ENCODE data around the gene WNK4. TPM values are rescaled to one million over a fixed set of nuclear protein-coding genes. Genes with fewer than 3 reads are reported as not detected.

The WNK4 gene
- total RNA-seq, 4 donors from 2014 or later = 0.50 to 3.9 (median 1.4) TPM

DNA sequence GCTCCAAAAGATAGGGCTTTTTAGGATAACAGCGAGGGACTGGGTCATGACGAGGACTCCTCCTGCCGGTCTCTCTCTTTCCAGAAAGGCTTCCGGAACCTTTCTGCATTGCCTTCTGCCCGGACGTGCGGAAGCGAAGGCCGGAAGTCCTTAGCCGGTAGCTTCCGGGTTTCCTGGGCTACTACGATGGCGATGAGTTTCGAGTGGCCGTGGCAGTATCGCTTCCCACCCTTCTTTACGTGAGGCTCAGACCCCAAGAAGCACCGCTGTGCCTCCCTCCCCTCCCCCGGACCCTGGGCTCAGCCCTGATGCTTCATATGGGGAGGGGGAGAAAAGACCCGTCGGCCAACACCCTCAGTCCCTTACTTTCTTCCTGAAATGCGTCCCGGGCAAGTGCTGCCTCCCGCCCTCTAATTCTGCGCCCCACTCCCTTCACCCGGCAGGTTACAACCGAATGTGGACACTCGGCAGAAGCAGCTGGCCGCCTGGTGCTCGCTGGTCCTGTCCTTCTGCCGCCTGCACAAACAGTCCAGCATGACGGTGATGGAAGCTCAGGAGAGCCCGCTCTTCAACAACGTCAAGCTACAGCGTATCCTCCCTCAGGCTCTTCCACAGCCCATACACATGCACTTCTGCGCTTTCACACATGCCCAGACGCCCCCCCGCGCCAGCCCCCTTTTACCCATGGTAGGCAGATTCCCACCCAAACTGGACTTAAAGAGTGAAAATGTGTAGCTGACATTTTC, 6.9 kb upstream of the WNK4 start, which contains the start of gene VPS25:
Gene VPS25 (plus strand): TSS at position 160 of the 746 bp plus-strand sequence. CDS start 27 bp downstream, at position 187.
- TF ChIP-seq, protein P1, sequence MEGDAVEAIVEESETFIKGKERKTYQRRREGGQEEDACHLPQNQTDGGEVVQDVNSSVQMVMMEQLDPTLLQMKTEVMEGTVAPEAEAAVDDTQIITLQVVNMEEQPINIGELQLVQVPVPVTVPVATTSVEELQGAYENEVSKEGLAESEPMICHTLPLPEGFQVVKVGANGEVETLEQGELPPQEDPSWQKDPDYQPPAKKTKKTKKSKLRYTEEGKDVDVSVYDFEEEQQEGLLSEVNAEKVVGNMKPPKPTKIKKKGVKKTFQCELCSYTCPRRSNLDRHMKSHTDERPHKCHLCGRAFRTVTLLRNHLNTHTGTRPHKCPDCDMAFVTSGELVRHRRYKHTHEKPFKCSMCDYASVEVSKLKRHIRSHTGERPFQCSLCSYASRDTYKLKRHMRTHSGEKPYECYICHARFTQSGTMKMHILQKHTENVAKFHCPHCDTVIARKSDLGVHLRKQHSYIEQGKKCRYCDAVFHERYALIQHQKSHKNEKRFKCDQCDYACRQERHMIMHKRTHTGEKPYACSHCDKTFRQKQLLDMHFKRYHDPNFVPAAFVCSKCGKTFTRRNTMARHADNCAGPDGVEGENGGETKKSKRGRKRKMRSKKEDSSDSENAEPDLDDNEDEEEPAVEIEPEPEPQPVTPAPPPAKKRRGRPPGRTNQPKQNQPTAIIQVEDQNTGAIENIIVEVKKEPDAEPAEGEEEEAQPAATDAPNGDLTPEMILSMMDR (IDR thresholded peaks at IDR 0.05) = no peak
- ATAC-seq (ENCODE audit: low FRiP score) = peak; percentile 90
- no peak for DNase-seq (ENCODE audit: low spot score)

DNA sequence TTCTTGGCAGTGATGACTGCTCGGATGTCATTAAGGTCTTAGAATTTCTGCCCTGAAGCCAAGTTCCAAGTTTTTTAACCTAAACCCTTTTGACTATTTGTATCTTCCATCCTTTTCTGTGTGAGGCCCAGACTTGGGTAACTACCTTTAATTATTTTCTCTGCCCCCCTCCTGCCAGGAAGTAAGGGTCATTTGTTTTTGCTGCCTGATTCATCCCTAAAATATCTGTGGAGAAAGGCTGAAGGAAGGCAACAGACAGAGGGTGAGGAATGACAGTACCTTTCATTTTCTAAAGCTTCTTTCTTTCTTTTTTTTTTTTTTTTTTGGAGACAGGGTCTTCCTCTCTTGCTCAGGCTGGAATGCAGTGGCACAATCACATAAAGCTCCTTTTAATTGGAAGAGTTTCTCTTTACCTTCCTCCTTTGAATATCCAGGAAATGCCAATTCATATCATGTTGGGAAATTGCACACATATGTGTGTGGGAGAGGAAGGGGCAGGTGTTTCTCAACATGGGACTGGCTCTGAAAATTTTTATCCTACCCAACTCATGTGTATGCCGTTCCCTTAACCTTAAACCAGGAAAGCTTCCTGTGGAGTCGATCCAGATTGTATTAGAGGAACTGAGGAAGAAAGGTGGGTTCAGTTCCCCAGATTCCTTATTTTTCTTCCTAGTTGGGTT, 6.2 kb upstream of the WNK4 start:
- no peak for ATAC-seq (ENCODE audit: low FRiP score)
- TF ChIP-seq, protein P1 (IDR thresholded peaks at IDR 0.05) = no peak
- no peak for DNase-seq (ENCODE audit: low spot score)

DNA sequence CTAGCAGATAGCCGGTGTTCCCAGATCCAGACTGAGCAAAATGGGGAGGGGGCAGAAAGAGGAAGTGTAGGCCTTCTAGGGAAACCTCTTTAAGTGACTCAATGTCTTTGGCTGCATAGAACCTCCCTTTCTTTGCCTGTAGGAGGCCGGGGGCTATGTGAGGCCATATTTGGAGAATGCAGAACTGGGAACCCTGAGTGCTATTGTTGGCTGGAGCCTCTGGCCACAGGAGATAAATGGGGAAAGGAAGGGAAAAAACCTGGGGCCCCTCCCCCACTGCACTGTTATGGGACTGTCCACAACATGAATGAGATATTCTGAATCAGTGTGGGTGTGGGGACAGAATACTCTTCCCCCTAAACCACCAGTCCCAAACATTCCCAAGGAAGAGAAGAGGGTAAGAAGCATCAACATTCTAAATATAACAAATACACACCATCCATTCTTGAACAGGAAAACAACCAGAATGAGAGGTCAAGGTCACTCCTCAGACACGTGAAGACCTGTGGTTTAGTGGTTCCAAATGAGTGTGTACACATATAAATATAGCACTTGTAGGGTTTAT, 4.8 kb upstream of the WNK4 start:
- no peak for ATAC-seq (ENCODE audit: low FRiP score)
- TF ChIP-seq, protein P1 (IDR thresholded peaks at IDR 0.05) = no peak
- no peak for DNase-seq (ENCODE audit: low spot score)

DNA sequence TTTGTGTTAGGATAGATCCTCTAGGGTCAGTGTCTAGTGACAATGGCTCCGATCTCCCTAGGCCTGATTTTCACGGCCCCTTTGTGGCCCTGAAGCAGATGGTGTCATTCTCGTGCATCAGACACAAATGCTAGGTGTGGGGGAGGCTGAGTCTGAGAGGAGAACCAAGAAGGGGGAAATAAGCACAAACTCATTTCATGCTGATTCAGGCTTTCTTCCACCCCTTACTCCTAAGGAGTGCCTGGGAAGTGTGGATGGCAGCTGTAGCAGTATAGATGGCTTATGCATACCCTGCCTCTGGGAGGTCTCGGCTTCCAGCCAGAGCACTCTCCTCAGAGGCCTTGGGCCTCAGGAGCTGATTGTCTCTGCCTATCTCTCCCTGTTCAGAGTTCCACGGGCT, 1.8 kb upstream of the WNK4 start:
- DNase-seq (ENCODE audit: low spot score) (no peak), ATAC-seq (ENCODE audit: low FRiP score) (no peak)
- TF ChIP-seq, protein P1 (IDR thresholded peaks at IDR 0.05) = no peak

DNA sequence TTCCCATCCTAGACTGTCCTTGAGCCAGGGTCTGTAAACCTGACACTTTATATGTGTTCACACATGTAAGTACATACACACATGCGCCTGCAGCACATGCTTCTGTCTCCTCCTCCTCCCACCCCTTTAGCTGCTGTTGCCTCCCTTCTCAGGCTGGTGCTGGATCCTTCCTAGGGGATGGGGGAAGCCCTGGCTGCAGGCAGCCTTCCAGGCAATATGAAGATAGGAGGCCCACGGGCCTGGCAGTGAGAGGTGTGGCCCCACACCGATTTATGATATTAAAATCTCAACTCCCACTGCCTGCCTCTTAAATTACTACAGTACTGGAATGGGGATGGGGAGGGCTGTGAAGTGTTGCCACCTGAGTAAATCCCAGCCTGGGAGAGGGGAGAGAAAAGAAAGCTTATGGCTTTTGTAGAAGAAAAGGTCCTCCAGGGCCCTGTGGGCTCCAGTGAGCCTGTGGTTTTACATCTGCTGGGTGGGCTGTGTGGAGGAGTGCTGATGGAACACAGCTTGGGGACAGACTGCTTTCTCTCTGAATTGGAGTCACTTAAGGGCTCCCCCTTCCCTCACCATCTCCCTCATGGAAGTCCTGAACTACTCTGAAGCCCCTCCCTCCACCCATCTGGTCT, 990 bp upstream of the WNK4 start:
- no peak for ATAC-seq (ENCODE audit: low FRiP score)
- no peak for DNase-seq (ENCODE audit: low spot score)
- TF ChIP-seq, protein P1 (IDR thresholded peaks at IDR 0.05) = no peak

DNA sequence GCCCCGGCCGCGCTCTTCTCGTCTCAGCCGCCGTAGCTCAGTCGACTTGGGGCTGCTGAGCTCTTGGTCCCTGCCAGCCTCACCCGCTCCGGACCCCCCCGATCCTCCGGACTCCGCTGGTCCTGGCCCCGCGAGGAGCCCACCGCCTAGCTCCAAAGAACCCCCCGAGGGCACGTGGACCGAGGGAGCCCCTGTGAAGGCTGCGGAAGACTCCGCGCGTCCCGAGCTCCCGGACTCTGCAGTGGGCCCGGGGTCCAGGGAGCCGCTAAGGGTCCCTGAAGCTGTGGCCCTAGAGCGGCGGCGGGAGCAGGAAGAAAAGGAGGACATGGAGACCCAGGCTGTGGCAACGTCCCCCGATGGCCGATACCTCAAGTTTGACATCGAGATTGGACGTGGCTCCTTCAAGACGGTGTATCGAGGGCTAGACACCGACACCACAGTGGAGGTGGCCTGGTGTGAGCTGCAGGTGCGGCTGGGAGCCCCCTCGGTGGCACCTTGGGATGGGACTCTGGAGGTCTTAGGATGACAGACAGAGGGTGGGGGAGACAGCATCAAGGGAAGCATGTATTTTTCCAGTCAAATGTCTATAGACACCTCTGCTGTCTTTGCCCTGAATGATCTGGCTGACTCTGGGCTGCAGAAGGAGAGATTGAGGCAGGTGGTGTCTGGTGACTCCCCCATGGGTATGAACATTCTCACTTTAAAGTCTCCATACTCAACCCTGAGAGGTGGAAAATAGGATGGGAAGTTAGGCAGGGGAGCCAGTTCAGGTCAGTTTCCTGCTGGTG, 635 bp downstream of the WNK4 start:
- peak; percentile 11 for ATAC-seq (ENCODE audit: low FRiP score)
- TF ChIP-seq, protein P1 (IDR thresholded peaks at IDR 0.05) = no peak
- DNase-seq (ENCODE audit: low spot score) = no peak
